ENCODE results near the gene RIN3. TPM values are rescaled to one million over a fixed set of nuclear protein-coding genes. Genes with fewer than 3 reads are reported as not detected.
"Not testable (repeated sequence)": the region's sequence is repeated elsewhere in the genome, so short reads cannot be mapped to it uniquely, and the experiment has no call there.

RIN3 gene
- total RNA-seq, 2 experiments from 2014 or later = 76.1 to 122 TPM

DNA sequence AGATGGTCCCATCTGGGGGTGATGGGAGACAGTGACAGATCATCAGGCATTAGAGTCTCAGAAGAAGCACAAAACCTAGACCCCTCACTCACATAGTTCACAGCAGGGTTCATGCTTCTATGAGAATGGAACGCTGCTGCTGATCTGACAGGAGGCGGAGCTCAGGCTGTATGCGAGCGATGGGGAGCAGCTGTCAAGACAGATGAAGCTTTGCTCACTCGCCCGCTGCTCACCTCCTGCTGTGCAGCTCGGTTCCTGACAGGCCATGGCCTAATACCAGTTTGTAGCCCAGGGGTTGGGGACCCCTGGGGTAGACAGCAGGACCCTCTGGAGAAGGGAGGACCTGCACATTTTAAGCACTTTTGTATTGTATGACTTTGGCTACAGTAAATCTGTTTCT lies 123.6 kb downstream of the RIN3 start:
- no peaks in the 10 kb centered on the region for H3K9me3 Mint-ChIP-seq (ENCODE audit: low read depth)
- DNase-seq (no peak), ATAC-seq (no peak)
- no peaks in the 10 kb centered on the region for H3K27me3 Mint-ChIP-seq
- peaks cover 8% of the 10 kb centered on the region for H3K36me3 Mint-ChIP-seq
- no peak overlapping the region for H3K4me3 Mint-ChIP-seq
- H3K4me1 Mint-ChIP-seq = peaks cover 7% of the 10 kb centered on the region
- H3K27ac Mint-ChIP-seq = no peak overlapping the region
- CTCF ChIA-PET = interaction anchor here (1.2 to 2.0 kb wide), 2 partner anchors 10 to 16 kb away, joined by 3 to 5 read pairs; no protein-coding TSS in a partner anchor

- H3K4me1 Mint-ChIP-seq = peaks cover 5% of the 10 kb centered on the region
- no peaks in the 10 kb centered on the region for H3K27me3 Mint-ChIP-seq
- ATAC-seq (no peak), DNase-seq (no peak)
- H3K36me3 Mint-ChIP-seq = peaks cover 15% of the 10 kb centered on the region
- H3K27ac Mint-ChIP-seq = no peak overlapping the region
- CTCF ChIA-PET = interaction anchor here (1.2 to 2.0 kb wide), 2 partner anchors 9 to 15 kb away, joined by 3 to 5 read pairs; no protein-coding TSS in a partner anchor
- no peak overlapping the region for H3K4me3 Mint-ChIP-seq
- no peaks in the 10 kb centered on the region for H3K9me3 Mint-ChIP-seq (ENCODE audit: low read depth)
These were observed 124.3 kb downstream of the RIN3 start for GRCh38 chr14:92637864-92638263.

- DNase-seq = no peak
- ATAC-seq = no peak
- H3K36me3 Mint-ChIP-seq = peaks cover 16% of the 10 kb centered on the region
- no peak overlapping the region for H3K27ac Mint-ChIP-seq
- CTCF ChIA-PET = no interaction called here
- peaks cover 5% of the 10 kb centered on the region for H3K4me1 Mint-ChIP-seq
- no peaks in the 10 kb centered on the region for H3K9me3 Mint-ChIP-seq (ENCODE audit: low read depth)
- H3K27me3 Mint-ChIP-seq = no peaks in the 10 kb centered on the region
- no peak overlapping the region for H3K4me3 Mint-ChIP-seq
These were observed 124.7 kb downstream of the RIN3 start for GRCh38 chr14:92638266-92638665.

DNA sequence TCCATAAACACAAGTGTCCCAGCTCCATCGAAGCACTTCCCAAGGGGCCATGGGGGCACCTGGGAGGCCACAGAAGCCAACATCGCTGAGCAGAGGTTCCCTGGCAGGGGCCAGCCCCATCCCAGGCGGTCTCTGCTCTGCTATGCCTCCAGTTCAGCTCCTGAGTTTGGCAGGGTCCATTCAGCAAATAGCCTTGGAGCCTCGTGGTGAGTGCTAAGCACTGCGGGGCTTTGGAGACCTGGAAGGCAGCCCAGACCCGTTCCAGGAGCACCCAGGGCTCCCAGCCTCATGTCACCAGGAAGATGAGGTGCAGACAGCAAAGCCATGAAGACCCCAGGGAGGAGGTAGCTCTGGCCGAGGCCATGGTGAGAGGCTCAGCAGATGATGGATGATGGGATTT lies 125.3 kb downstream of the RIN3 start:
- no peak for ATAC-seq
- H3K27me3 Mint-ChIP-seq = no peaks in the 10 kb centered on the region
- H3K27ac Mint-ChIP-seq = no peak overlapping the region
- peaks cover 20% of the 10 kb centered on the region for H3K36me3 Mint-ChIP-seq
- DNase-seq = no peak
- no peaks in the 10 kb centered on the region for H3K9me3 Mint-ChIP-seq (ENCODE audit: low read depth)
- H3K4me3 Mint-ChIP-seq = no peak overlapping the region
- H3K4me1 Mint-ChIP-seq = peaks cover 4% of the 10 kb centered on the region
- CTCF ChIA-PET = no interaction called here

DNA sequence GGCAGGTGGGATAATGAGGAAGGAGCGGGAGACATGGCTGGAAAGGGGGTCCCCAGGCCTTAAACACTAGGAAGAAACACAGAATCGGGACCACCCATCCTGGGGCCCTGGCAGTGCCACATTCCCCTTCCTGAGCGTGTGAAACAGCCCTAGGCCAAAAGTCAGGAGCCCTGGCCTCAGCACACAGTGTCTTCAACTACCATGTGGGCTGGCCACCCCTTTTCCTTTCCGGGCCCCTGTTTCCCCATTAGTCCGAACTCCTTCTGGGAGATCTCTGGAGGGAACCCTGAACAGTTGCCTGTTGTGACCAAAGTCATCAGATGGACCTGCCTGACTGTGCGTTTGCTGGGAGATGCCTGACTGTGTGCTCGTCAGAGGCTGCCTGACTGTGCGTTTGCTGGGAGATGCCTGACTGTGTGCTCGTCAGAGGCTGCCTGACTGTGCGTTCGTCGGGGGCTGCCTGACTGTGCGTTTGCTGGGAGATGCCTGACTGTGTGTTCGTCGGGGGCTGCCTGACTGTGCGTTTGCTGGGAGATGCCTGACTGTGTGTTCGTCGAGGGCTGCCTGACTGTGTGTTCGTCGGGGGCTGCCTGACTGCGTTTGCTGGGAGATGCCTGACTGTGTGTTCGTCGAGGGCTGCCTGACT lies 126.0 kb downstream of the RIN3 start:
- H3K9me3 Mint-ChIP-seq (ENCODE audit: low read depth); DNase-seq; H3K4me1 Mint-ChIP-seq; H3K4me3 Mint-ChIP-seq; CTCF ChIA-PET; H3K27ac Mint-ChIP-seq; H3K27me3 Mint-ChIP-seq; ATAC-seq: not testable (repeated sequence)
- H3K36me3 Mint-ChIP-seq = peaks cover 27% of the 10 kb centered on the region

DNA sequence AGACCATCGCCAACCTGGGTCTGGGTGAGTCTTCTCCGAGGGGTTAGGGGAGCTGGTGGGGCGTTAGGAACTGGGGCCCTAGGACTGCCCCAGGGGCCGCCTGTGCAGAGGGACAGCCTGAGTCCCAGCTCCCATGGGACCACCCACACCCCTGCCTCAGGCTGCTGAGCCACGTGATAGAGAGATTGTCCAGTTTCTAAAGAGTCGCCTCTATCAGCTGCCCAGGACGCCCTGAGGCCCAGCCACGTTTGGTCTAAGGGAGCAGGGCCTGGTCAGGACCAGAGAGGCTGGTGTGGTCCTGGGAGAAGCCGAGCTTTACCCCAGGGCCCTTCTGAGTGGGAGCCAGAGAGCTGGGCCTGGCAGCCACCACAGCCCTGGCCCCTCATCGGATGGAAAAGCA lies 127.7 kb downstream of the RIN3 start:
- Mint-ChIP-seq H3K4me1 (peaks cover 14% of the 10 kb centered on the region), H3K36me3 (peaks cover 42% of the 10 kb centered on the region), H3K27ac (no peak overlapping the region), H3K9me3 (ENCODE audit: low read depth) (peaks cover 6% of the 10 kb centered on the region), H3K4me3 (no peak overlapping the region), H3K27me3 (no peaks in the 10 kb centered on the region)
- CTCF ChIA-PET = no interaction called here
- DNase-seq = no peak
- no peak for ATAC-seq

DNA sequence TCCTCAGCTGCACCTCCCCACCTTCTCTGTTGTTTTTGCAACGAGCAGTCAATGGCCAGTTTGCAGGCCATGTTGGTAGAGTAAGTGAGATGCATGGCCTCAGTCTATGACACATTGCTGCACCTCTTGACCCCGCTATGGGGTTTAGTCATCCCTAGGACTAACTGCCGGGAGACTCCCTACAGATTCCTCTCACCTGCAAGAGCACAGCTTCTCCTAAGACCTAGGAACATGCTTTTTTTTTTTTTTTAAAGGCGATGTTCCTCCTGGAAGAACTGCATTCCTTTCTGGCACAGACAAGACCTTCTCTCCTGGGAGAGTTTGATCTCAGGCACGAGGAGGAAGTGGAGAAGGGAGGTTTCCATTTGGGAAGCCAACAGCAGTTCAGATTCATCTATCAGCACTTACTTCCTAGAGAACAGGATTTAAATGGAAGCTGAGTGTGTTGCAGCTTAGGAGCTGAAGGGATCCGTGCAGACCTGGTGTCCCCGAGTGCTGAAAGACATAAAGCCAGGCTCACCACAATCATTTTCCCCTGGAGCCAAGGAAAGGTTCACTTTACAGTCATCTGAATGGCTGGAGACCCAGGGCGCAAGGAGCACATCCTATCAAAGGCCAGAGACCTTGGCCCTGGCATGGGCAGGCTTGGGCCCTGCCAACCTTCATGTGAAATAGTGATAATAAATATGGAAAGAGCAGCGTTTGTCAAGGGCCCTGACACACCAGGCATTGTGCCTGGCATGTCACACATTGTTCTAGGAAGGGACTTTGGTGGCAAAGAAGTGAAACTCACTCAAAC lies 130.8 kb downstream of the RIN3 start:
- H3K4me1 Mint-ChIP-seq = peaks cover 34% of the 10 kb centered on the region
- no peak overlapping the region for H3K27ac Mint-ChIP-seq
- peaks cover 6% of the 10 kb centered on the region for H3K9me3 Mint-ChIP-seq (ENCODE audit: low read depth)
- ATAC-seq (no peak), DNase-seq (no peak)
- CTCF ChIA-PET = interaction anchor here (1.4 kb wide), 1 partner anchor 37 kb away, joined by 3 read pairs; no protein-coding TSS in a partner anchor
- no peaks in the 10 kb centered on the region for H3K27me3 Mint-ChIP-seq
- peaks cover 47% of the 10 kb centered on the region for H3K36me3 Mint-ChIP-seq
- no peak overlapping the region for H3K4me3 Mint-ChIP-seq

GRCh38 chr14:92644970-92645515 lies 131.5 kb downstream of the RIN3 start:
- CTCF ChIA-PET = interaction anchor here (1.4 kb wide), 1 partner anchor 36 kb away, joined by 3 read pairs; no protein-coding TSS in a partner anchor
- H3K4me1 Mint-ChIP-seq = peaks cover 41% of the 10 kb centered on the region
- DNase-seq (no peak), ATAC-seq (no peak)
- H3K27ac Mint-ChIP-seq = no peak overlapping the region
- H3K9me3 Mint-ChIP-seq (ENCODE audit: low read depth) = peaks cover 6% of the 10 kb centered on the region
- H3K36me3 Mint-ChIP-seq = peaks cover 47% of the 10 kb centered on the region
- no peak overlapping the region for H3K4me3 Mint-ChIP-seq
- no peaks in the 10 kb centered on the region for H3K27me3 Mint-ChIP-seq

DNA sequence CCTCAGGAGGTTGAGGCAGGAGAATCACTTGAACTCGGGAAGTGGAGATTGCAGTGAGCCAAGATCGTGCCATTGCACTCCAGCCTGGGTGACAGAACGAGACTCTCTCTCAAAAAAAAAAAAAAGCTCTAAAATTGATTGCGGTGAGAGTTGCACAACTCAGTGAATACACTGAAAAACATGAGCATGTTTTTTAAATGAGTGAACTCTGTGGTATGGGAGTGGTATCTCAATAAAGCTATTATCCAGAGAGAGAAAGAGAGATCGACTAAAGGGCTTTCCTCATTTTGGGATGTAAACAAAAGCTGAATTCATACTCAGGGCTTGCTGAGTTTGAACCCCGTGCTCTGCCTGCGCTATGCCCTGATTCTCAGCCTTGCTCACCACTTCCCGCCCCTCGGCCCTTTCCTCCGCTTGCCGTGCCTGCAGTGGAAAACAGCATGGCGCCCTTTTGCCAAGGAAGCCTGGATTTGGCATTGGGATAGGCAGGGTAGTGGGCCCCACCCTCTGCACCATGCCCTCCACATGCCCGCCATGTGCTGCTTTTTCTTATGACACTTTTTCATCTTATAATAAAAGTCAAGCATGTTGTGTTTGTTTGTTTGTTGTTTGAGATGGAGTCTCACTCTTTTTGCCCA lies 132.4 kb downstream of the RIN3 start:
- Mint-ChIP-seq H3K36me3 (peaks cover 49% of the 10 kb centered on the region), H3K4me3 (no peak overlapping the region), H3K27ac (peak overlapping the region; percentile 21), H3K27me3 (no peaks in the 10 kb centered on the region), H3K9me3 (ENCODE audit: low read depth) (peaks cover 6% of the 10 kb centered on the region), H3K4me1 (peaks cover 50% of the 10 kb centered on the region)
- no peak for ATAC-seq
- CTCF ChIA-PET = interaction anchor here (1.4 kb wide), 1 partner anchor 35 kb away, joined by 3 read pairs; no protein-coding TSS in a partner anchor
- DNase-seq = no peak

GRCh38 chr14:92646952-92647796 lies 133.6 kb downstream of the RIN3 start:
- Mint-ChIP-seq H3K4me1 (peaks cover 62% of the 10 kb centered on the region), H3K4me3 (no peak overlapping the region), H3K36me3 (peaks cover 48% of the 10 kb centered on the region), H3K27ac (peak overlapping the region; percentile 65), H3K9me3 (ENCODE audit: low read depth) (peaks cover 6% of the 10 kb centered on the region), H3K27me3 (no peaks in the 10 kb centered on the region)
- no peak for DNase-seq
- CTCF ChIA-PET = interaction anchor here (1.4 kb wide), 1 partner anchor 10 kb away, joined by 5 read pairs; no protein-coding TSS in a partner anchor
- no peak for ATAC-seq

GRCh38 chr14:92647797-92648279 lies 134.3 kb downstream of the RIN3 start:
- Mint-ChIP-seq H3K27me3 (no peaks in the 10 kb centered on the region), H3K36me3 (peaks cover 42% of the 10 kb centered on the region), H3K4me3 (no peak overlapping the region), H3K4me1 (peaks cover 68% of the 10 kb centered on the region), H3K9me3 (ENCODE audit: low read depth) (peaks cover 6% of the 10 kb centered on the region), H3K27ac (no peak overlapping the region)
- no peak for DNase-seq
- ATAC-seq = no peak
- CTCF ChIA-PET = interaction anchor here (1.4 kb wide), 1 partner anchor 11 kb away, joined by 5 read pairs; no protein-coding TSS in a partner anchor

- ATAC-seq (no peak), DNase-seq (no peak)
- no peak overlapping the region for H3K4me3 Mint-ChIP-seq
- H3K9me3 Mint-ChIP-seq (ENCODE audit: low read depth) = peaks cover 6% of the 10 kb centered on the region
- H3K27ac Mint-ChIP-seq = peak overlapping the region; percentile 53
- CTCF ChIA-PET = no interaction called here
- H3K4me1 Mint-ChIP-seq = peaks cover 75% of the 10 kb centered on the region
- H3K36me3 Mint-ChIP-seq = peaks cover 43% of the 10 kb centered on the region
- H3K27me3 Mint-ChIP-seq = no peaks in the 10 kb centered on the region
These were observed 135.5 kb downstream of the RIN3 start for GRCh38 chr14:92649066-92649465.
